GM19099 (cell line): ENCODE measurements around the gene MMP23B.
A peak's percentile ranks its signal among the peaks of the same experiment; 100 is the strongest.

ENCODE experiments used
- POLR2A ChIP-seq: IDR thresholded peaks from 3 replicates; pipeline ENCODE4 v1.6.1; 2011; ENCODE audit warnings: low read depth; ENCODE audit not compliant: insufficient read length; ENCODE audit errors: extremely low read depth

MMP23B gene

GRCh38 chr1:1630965-1631781, 800 bp upstream of the MMP23B start:
- TF ChIP-seq POLR2A, result no peak

- peak; percentile 49 for TF ChIP-seq POLR2A
Observed at GRCh38 chr1:1658583-1659549, 26.9 kb downstream of the MMP23B start, which contains the start of gene CDK11B. TSS of gene CDK11B (minus strand) at chr1:1659004. CDS start at chr1:1657485, 1,519 bp downstream.

DNA sequence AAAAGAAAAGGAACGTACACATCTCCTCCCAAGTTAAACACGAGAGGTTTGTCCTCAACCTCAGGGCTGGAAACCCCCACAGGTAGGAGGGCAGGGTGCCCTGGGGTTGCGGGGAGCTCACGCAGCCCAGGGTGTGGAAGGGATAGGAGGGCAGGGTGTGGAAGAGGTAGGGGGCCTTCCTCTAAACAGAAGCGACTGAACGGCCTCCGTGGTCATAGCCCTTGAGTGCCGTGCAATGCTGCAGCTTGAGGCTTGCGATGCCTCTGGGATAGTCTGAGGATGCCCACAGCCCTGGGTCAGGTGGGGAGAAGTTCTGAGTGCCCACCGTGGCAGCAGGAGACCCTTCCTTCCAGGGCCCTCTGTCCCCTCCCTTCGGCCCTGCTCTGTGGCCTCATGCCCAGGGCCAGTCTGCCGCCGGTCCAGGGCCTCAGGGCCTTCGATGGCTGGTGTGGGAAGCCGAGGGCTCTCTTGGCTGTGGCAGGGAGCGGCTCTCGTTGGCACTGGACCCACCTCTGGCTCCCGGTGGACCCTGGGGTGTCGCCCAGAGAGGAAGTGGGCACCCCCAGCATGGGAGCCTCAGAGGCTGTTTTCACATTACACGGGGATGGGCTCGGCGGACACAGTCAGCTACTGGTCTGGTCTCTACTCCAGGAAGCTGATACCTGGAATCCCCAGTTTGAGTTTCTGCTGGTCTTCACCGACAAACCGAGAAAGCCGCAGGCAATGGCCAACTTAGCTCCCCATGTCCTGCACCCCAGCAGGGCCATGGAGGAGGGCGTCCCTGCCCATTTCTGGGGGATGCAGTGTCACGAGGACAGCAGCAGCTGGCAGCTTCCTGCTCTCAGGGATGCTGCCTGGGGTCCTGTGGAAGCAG, 33.2 kb downstream of the MMP23B start:
- TF ChIP-seq POLR2A, result no peak

DNA sequence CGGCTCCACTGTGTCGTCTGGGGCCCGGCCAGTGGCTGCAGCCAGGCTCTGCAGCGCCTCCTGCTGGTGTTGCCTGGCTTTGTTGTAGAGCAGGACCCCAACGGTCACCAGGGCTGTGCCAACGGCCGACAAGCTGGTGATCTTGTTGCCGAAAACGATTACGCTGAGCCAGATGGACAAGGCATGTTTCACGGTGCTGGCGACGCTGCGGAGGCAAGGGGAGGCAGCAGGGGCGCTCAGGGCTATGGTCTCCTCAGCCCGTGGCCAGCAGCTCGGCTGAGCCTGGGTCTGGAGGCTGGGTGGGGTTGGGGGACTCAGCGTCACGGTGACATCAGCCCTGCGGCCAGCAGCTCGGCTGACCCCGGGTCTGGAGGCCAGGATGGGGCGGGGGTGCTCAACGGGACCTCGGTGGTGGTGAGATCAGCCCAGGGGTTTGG, 33.9 kb downstream of the MMP23B start:
- TF ChIP-seq POLR2A, result no peak

DNA sequence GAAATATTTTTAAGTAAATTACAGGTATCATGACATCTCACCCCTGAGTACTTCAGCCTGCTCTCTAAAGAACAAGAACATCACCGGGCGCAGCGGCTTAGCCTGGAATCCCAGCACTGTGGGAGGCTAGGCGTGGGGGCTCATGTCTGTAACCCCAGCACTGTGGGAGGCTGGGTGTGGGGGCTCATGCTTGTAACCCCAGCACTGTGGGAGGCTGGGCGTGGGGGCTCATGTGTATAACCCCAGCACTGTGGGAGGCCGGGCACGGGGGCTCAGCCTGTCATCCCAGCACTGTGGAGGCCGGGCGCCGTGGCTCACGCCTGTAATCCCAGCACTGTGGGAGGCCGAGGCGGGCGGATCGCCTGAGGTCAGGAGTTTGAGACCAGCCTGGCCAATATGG, 34.6 kb downstream of the MMP23B start:
- no peak for TF ChIP-seq POLR2A

GRCh38 chr1:1669468-1670440, 37.8 kb downstream of the MMP23B start:
- TF ChIP-seq POLR2A, result no peak

GRCh38 chr1:1670866-1671265, 38.9 kb downstream of the MMP23B start:
- no peak for TF ChIP-seq POLR2A

- no peak for TF ChIP-seq POLR2A
Observed at GRCh38 chr1:1671365-1672119, 39.6 kb downstream of the MMP23B start.

- TF ChIP-seq POLR2A, result no peak
Observed at GRCh38 chr1:1672181-1672965, 40.4 kb downstream of the MMP23B start.

- TF ChIP-seq POLR2A, result peak; percentile 50
Observed at GRCh38 chr1:1677718-1678580, 46.0 kb downstream of the MMP23B start.
